ENCODE measurements around the gene CDC14B.

Gene CDC14B

DNA sequence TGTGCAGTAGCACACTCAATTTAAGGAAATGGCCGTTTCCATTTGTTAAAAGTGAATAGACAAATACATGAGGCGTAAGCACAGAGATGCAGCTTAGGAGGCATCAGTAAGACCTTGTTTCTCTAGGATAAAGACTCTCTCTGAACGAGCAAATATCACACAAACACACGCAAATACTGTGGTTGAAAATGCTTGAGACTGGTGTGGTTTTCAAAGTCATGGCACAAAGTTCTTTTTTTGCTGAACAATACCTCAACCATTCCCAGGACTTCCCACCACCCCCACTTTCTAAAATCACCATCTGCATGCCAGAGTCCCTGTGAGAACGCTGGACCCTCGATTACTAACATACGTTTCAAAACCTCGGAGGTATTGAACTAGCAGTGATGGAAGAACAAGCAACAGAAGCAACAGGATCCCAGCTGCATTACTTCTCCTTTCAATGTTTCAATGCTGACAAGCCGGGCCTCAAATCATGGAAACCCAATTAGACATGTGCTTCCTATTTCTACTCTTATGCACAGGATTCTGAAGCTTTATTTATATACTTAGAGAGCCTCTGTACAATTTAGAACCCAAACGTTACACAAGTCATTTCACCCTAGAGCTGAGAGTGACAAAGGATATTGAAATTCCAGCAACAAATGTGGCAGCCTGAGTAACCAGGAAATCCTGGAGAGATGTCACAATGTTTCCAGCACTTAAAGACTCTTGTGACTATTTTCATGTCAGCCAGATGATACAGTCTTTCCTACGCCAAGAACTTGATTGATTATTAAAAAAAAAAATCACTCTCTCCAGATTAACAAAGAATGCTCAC lies 63.9 kb downstream of the CDC14B start:
- TF ChIP-seq TAF1 (IDR thresholded peaks at IDR 0.05; ENCODE audit: borderline replicate concordance, insufficient read depth, low read length) (no peak), FOXP2 (optimal IDR thresholded peaks at IDR 0.05; ENCODE audit: borderline replicate concordance, extremely low read depth, extremely low read length, insufficient read depth) (no peak), SIN3A (IDR thresholded peaks at IDR 0.05; ENCODE audit: borderline replicate concordance, insufficient read depth, low read length) (no peak), POLR2AphosphoS5 (IDR thresholded peaks at IDR 0.05; ENCODE audit: low read depth, low read length) (no peak)
- TF ChIP-seq, protein P1, sequence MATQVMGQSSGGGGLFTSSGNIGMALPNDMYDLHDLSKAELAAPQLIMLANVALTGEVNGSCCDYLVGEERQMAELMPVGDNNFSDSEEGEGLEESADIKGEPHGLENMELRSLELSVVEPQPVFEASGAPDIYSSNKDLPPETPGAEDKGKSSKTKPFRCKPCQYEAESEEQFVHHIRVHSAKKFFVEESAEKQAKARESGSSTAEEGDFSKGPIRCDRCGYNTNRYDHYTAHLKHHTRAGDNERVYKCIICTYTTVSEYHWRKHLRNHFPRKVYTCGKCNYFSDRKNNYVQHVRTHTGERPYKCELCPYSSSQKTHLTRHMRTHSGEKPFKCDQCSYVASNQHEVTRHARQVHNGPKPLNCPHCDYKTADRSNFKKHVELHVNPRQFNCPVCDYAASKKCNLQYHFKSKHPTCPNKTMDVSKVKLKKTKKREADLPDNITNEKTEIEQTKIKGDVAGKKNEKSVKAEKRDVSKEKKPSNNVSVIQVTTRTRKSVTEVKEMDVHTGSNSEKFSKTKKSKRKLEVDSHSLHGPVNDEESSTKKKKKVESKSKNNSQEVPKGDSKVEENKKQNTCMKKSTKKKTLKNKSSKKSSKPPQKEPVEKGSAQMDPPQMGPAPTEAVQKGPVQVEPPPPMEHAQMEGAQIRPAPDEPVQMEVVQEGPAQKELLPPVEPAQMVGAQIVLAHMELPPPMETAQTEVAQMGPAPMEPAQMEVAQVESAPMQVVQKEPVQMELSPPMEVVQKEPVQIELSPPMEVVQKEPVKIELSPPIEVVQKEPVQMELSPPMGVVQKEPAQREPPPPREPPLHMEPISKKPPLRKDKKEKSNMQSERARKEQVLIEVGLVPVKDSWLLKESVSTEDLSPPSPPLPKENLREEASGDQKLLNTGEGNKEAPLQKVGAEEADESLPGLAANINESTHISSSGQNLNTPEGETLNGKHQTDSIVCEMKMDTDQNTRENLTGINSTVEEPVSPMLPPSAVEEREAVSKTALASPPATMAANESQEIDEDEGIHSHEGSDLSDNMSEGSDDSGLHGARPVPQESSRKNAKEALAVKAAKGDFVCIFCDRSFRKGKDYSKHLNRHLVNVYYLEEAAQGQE (IDR thresholded peaks at IDR 0.05; ENCODE audit: insufficient read depth in 1 of 2, low read depth in 2 of 2, low read length in 2 of 2), result no peak

DNA sequence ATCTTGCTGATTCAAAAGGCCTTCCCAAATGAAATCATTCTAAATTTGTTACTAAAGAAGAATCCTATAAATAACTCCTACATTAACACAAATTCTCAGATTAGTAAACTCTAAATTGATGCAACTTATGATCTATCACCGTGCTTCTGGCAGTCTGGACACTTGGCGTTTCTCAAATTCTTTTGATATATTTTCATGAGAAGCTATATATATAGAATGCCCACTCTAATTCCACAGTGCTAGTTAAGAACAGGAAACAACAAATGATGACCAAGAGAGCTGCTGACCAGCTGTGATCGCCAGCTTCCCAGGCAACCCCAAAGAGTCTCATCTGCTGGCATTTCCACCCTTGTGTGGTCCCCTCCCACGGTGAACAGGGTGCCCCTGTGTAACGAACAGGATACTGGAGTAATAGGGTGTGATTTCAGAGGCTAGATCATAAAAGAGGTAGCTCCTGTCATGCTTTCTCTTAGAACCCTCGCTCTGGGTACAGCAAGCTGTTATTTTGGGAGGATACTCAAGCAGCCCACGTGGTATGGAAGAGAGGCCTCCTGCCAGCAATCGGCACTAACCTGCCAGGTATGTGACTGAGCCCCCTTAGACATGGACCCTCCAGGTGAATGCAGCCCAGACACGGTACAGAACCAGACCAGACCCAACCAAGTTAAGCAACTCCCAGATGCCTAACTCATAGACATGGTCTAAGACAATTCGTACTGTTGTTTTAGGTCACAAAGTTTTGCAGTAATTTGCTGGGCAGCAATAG lies 64.7 kb downstream of the CDC14B start:
- TF ChIP-seq FOXP2 (optimal IDR thresholded peaks at IDR 0.05; ENCODE audit: borderline replicate concordance, extremely low read depth, extremely low read length, insufficient read depth) (no peak), SIN3A (IDR thresholded peaks at IDR 0.05; ENCODE audit: borderline replicate concordance, insufficient read depth, low read length) (no peak), TAF1 (IDR thresholded peaks at IDR 0.05; ENCODE audit: borderline replicate concordance, insufficient read depth, low read length) (no peak), POLR2AphosphoS5 (IDR thresholded peaks at IDR 0.05; ENCODE audit: low read depth, low read length) (no peak)
- TF ChIP-seq, protein P1 (IDR thresholded peaks at IDR 0.05; ENCODE audit: insufficient read depth in 1 of 2, low read depth in 2 of 2, low read length in 2 of 2), result no peak

DNA sequence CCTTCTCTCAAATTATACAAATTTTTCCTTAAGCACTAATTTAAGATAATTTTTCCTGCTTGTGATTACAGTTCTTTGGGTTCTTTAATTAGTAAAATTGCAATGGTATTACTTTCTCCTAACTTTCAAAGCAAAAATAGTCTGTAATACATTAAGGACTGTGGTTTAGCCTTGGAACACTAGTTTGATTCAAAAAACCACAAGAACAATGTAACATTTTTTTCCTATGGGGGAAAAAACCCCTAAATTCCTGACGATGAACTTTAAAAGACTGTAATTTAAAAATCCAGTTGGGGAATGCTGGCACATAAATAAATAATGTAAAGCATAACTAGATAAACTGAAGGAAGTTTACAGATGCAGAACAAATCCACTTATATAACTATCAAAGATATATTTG lies 65.3 kb downstream of the CDC14B start:
- TF ChIP-seq FOXP2 (optimal IDR thresholded peaks at IDR 0.05; ENCODE audit: borderline replicate concordance, extremely low read depth, extremely low read length, insufficient read depth) (no peak), SIN3A (IDR thresholded peaks at IDR 0.05; ENCODE audit: borderline replicate concordance, insufficient read depth, low read length) (no peak), TAF1 (IDR thresholded peaks at IDR 0.05; ENCODE audit: borderline replicate concordance, insufficient read depth, low read length) (no peak), POLR2AphosphoS5 (IDR thresholded peaks at IDR 0.05; ENCODE audit: low read depth, low read length) (no peak)
- TF ChIP-seq, protein P1 (IDR thresholded peaks at IDR 0.05; ENCODE audit: insufficient read depth in 1 of 2, low read depth in 2 of 2, low read length in 2 of 2), result no peak

DNA sequence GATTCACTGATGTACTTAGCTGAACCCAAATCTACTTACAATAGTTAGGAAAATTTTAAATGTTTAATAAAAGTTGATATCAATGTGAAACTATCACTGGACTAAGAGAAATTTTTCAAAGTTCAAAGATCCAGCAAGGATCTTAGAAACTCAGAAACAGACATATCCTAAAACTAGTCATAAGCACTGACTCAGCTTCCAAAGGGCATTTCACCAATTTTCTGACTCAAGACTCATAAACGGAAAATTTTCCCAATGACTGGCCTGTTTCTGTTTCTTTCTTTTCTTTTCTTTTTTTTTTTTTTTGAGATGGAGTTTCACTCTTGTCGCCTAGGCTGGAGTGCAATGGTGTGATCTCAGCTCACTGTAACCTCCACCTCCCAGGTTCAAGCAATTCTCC lies 66.6 kb downstream of the CDC14B start:
- TF ChIP-seq, protein P1 (IDR thresholded peaks at IDR 0.05; ENCODE audit: insufficient read depth in 1 of 2, low read depth in 2 of 2, low read length in 2 of 2), result no peak
- TF ChIP-seq TAF1 (IDR thresholded peaks at IDR 0.05; ENCODE audit: borderline replicate concordance, insufficient read depth, low read length), result no peak
- TF ChIP-seq SIN3A (IDR thresholded peaks at IDR 0.05; ENCODE audit: borderline replicate concordance, insufficient read depth, low read length), result no peak
- no peak for TF ChIP-seq POLR2AphosphoS5 (IDR thresholded peaks at IDR 0.05; ENCODE audit: low read depth, low read length)
- no peak for TF ChIP-seq FOXP2 (optimal IDR thresholded peaks at IDR 0.05; ENCODE audit: borderline replicate concordance, extremely low read depth, extremely low read length, insufficient read depth)
